Measurements from ENCODE around the gene DPYD.
A peak's percentile ranks its signal among the peaks of the same experiment; 100 is the strongest.

DPYD gene

GRCh38 chr1:97262842-97263241, 658.0 kb downstream of the DPYD start:
- no peak for DNase-seq

GRCh38 chr1:97258597-97258996, 662.2 kb downstream of the DPYD start:
- no peak for DNase-seq

GRCh38 chr1:97254731-97255463, 665.9 kb downstream of the DPYD start:
- DNase-seq: no peak

- DNase-seq: no peak
Observed at GRCh38 chr1:97252925-97253324, 667.9 kb downstream of the DPYD start.

- DNase-seq: peak; percentile 83 to 90
Observed at GRCh38 chr1:97252076-97252475, 668.8 kb downstream of the DPYD start.

- DNase-seq: no peak
Observed at GRCh38 chr1:97247196-97247595, 673.6 kb downstream of the DPYD start.

- no peak for DNase-seq
Observed at GRCh38 chr1:97245682-97246081, 675.2 kb downstream of the DPYD start.

GRCh38 chr1:97245026-97245425, 675.8 kb downstream of the DPYD start:
- DNase-seq: no peak

- DNase-seq: peak in 1 of 2 donors; percentile 15
Observed at GRCh38 chr1:97243973-97244560, 676.8 kb downstream of the DPYD start.

- no peak for DNase-seq
Observed at GRCh38 chr1:97238816-97239215, 682.0 kb downstream of the DPYD start.

- peak in 1 of 2 donors; percentile 6 for DNase-seq
Observed at GRCh38 chr1:97231354-97231753, 689.5 kb downstream of the DPYD start.

GRCh38 chr1:97212671-97213070, 708.2 kb downstream of the DPYD start:
- DNase-seq: no peak

- no peak for DNase-seq
Observed at GRCh38 chr1:97210307-97210706, 710.5 kb downstream of the DPYD start.

- peak in 1 of 2 donors; percentile 17 for DNase-seq
Observed at GRCh38 chr1:97209381-97209957, 711.4 kb downstream of the DPYD start.

GRCh38 chr1:97207868-97208267, 713.0 kb downstream of the DPYD start:
- DNase-seq: no peak

GRCh38 chr1:97204468-97204867, 716.4 kb downstream of the DPYD start:
- no peak for DNase-seq

- no peak for DNase-seq
Observed at GRCh38 chr1:97202481-97203380, 718.1 kb downstream of the DPYD start.

GRCh38 chr1:97201641-97202040, 719.2 kb downstream of the DPYD start:
- no peak for DNase-seq

- DNase-seq: no peak
Observed at GRCh38 chr1:97200595-97200994, 720.2 kb downstream of the DPYD start.

- no peak for DNase-seq
Observed at GRCh38 chr1:97196825-97197516, 723.9 kb downstream of the DPYD start.

- no peak for DNase-seq
Observed at GRCh38 chr1:97192872-97193572, 727.8 kb downstream of the DPYD start.

- no peak for DNase-seq
Observed at GRCh38 chr1:97190326-97190725, 730.5 kb downstream of the DPYD start.

Measured in inflammatory macrophage treated with lipopolysaccharide for 1 hour (primary cell).